H9 (cell line): Measurements from ENCODE around the gene RBM3. TPM values are rescaled to one million over a fixed set of nuclear protein-coding genes. Genes with fewer than 3 reads are reported as not detected.

Source experiments
- DNase-seq: peaks from one replicate; pipeline ENCODE4 v3.0.0-alpha.2; 2017
- H2AFZ ChIP-seq: one replicate; pipeline ENCODE4 v1.6.1; 2013; ENCODE audit warnings: mild to moderate bottlenecking, low read length, control low read depth, moderate library complexity
- H2AK5ac ChIP-seq: 2 replicates; pipeline ENCODE4 v1.6.1; 2013; ENCODE audit warnings: low read length, control low read depth, mixed read lengths; ENCODE audit not compliant: insufficient read length
- H2BK120ac ChIP-seq: one replicate; pipeline ENCODE4 v1.6.1; 2013; ENCODE audit warnings: low read depth, mild to moderate bottlenecking, low read length, control low read depth, inconsistent platforms; ENCODE audit not compliant: poor library complexity, severe bottlenecking
- H2BK12ac ChIP-seq: 2 replicates; pipeline ENCODE4 v1.6.1; 2013; ENCODE audit warnings: low read length, control low read depth, mixed read lengths, low read depth; ENCODE audit not compliant: insufficient read length
- H2BK15ac ChIP-seq: 2 replicates; pipeline ENCODE4 v1.6.1; 2013; ENCODE audit warnings: low read depth, low read length, control low read depth
- H2BK20ac ChIP-seq: one replicate; pipeline ENCODE4 v1.6.1; 2013; ENCODE audit warnings: low read depth, mild to moderate bottlenecking, low read length, control low read depth, inconsistent platforms; ENCODE audit not compliant: poor library complexity, severe bottlenecking
- H2BK5ac ChIP-seq: 2 replicates; pipeline ENCODE4 v1.6.1; 2013; ENCODE audit warnings: low read length, control low read depth, mixed read lengths; ENCODE audit not compliant: insufficient read length
- H3K14ac ChIP-seq: 2 replicates; pipeline ENCODE4 v1.6.1; 2013; ENCODE audit warnings: low read length, control low read depth; ENCODE audit not compliant: insufficient read depth
- H3K18ac ChIP-seq: 2 replicates; pipeline ENCODE4 v1.6.1; 2013; ENCODE audit warnings: low read depth, mild to moderate bottlenecking, mixed read lengths, low read length, control low read depth; ENCODE audit not compliant: insufficient read length
- H3K23ac ChIP-seq: 2 replicates; pipeline ENCODE4 v1.6.1; 2013; ENCODE audit warnings: low read length, control low read depth, mixed read lengths, low read depth; ENCODE audit not compliant: insufficient read length
- H3K23me2 ChIP-seq: 2 replicates; pipeline ENCODE4 v1.6.1; 2013; ENCODE audit warnings: low read depth, mild to moderate bottlenecking, mixed read lengths, low read length, control low read depth; ENCODE audit not compliant: insufficient read length, poor library complexity, severe bottlenecking
- H3K27ac ChIP-seq: 2 replicates; pipeline ENCODE4 v1.5.1; 2013; ENCODE audit warnings: low read length, control low read depth, mixed read lengths, low read depth; ENCODE audit not compliant: insufficient read length
- H3K27me3 ChIP-seq: 2 replicates; pipeline ENCODE4 v1.6.1; 2013; ENCODE audit warnings: low read length, control low read depth, inconsistent platforms; ENCODE audit not compliant: insufficient read depth
- H3K4ac ChIP-seq: 2 replicates; pipeline ENCODE4 v1.6.1; 2013; ENCODE audit warnings: low read depth, mild to moderate bottlenecking, control low read depth, inconsistent platforms, low read length, moderate library complexity
- H3K4me1 ChIP-seq: 2 replicates; pipeline ENCODE4 v1.6.1; 2013; ENCODE audit warnings: low read length, control low read depth, inconsistent platforms; ENCODE audit not compliant: insufficient read depth
- H3K4me2 ChIP-seq: 2 replicates; pipeline ENCODE4 v1.6.1; 2013; ENCODE audit warnings: low read length, control low read depth, mixed read lengths; ENCODE audit not compliant: insufficient read length, insufficient read depth
- H3K56ac ChIP-seq: 2 replicates; pipeline ENCODE4 v1.6.1; 2013; ENCODE audit warnings: low read depth, mild to moderate bottlenecking, mixed read lengths, low read length, control low read depth; ENCODE audit not compliant: insufficient read length
- H3K79me1 ChIP-seq: 2 replicates; pipeline ENCODE4 v1.6.1; 2013; ENCODE audit warnings: low read depth, mild to moderate bottlenecking, moderate library complexity, low read length, control low read depth, inconsistent platforms; ENCODE audit not compliant: insufficient read depth, poor library complexity, severe bottlenecking
- H3K79me2 ChIP-seq: 2 replicates; pipeline ENCODE4 v1.6.1; 2013; ENCODE audit warnings: low read length, control low read depth, inconsistent platforms; ENCODE audit not compliant: insufficient read depth
- H3K9ac ChIP-seq: 2 replicates; pipeline ENCODE4 v1.6.1; 2013; ENCODE audit warnings: low read length, control low read depth, mixed read lengths; ENCODE audit not compliant: insufficient read length; ENCODE audit errors: extremely low read depth
- H3K9me3 ChIP-seq: one replicate; pipeline ENCODE4 v1.6.1; 2013; ENCODE audit warnings: low read depth, low read length, inconsistent platforms; ENCODE audit not compliant: control insufficient read depth
- H3T11ph ChIP-seq: one replicate; pipeline ENCODE4 v1.6.1; 2013; ENCODE audit warnings: mild to moderate bottlenecking, low read length, control low read depth, inconsistent platforms
- H4K20me1 ChIP-seq: one replicate; pipeline ENCODE4 v1.6.1; 2013; ENCODE audit not compliant: control insufficient read depth, insufficient read length, insufficient read depth
- H4K5ac ChIP-seq: 2 replicates; pipeline ENCODE4 v1.6.1; 2013; ENCODE audit warnings: low read depth, mild to moderate bottlenecking, mixed read lengths, low read length, control low read depth; ENCODE audit not compliant: insufficient read length
- H4K8ac ChIP-seq: replicated peaks from 2 replicates; pipeline ENCODE4 v1.6.1; 2013; ENCODE audit warnings: low read length, control low read depth, mixed read lengths, low read depth; ENCODE audit not compliant: insufficient read length
- H4K91ac ChIP-seq: 2 replicates; pipeline ENCODE4 v1.6.1; 2013; ENCODE audit warnings: low read depth, mild to moderate bottlenecking, moderate library complexity, mixed read lengths, low read length, control low read depth; ENCODE audit not compliant: insufficient read length
- H3K27ac Mint-ChIP-seq, 3 experiments: 2 replicates in 2 of 3; 3 replicates in 1 of 3; pipeline ENCODE4 v1.8.0; 2020 to 2021; ENCODE audit warnings: mixed read lengths in 3 of 3, mild to moderate bottlenecking in 1 of 3, moderate library complexity in 1 of 3
- H3K27me3 Mint-ChIP-seq: 2 replicates; pipeline ENCODE4 v1.8.0; 2021; ENCODE audit warnings: low read depth, mild to moderate bottlenecking, moderate library complexity, mixed read lengths
- H3K36me3 Mint-ChIP-seq, 3 experiments: 2 replicates in 2 of 3; 3 replicates in 1 of 3; pipeline ENCODE4 v1.8.0; 2020 to 2021; ENCODE audit warnings: low read depth in 3 of 3, mixed read lengths in 3 of 3; ENCODE audit not compliant: insufficient read depth in 1 of 3
- H3K4me1 Mint-ChIP-seq, 2 experiments: 2 replicates each; pipeline ENCODE4 v1.8.0; 2020; ENCODE audit warnings: mixed read lengths in 2 of 2
- H3K4me3 Mint-ChIP-seq, 2 experiments: 2 replicates in 1 of 2; 3 replicates in 1 of 2; pipeline ENCODE4 v1.8.0; 2020 to 2021; ENCODE audit warnings: mild to moderate bottlenecking in 2 of 2, mixed read lengths in 2 of 2, moderate library complexity in 1 of 2
- H3K9me3 Mint-ChIP-seq, 2 experiments: 2 replicates in 1 of 2; 3 replicates in 1 of 2; pipeline ENCODE4 v1.8.0; 2020; ENCODE audit warnings: mild to moderate bottlenecking in 2 of 2, mixed read lengths in 2 of 2, moderate library complexity in 1 of 2
- WGBS: extraction: QIAGEN DNeasy Blood & Tissue Kit; methylation state at CpG from one replicate; pipeline ENCODE4 v1.1.7; 2013; ENCODE audit warnings: missing lambda C conversion rate, low lambda C conversion rate, mixed read lengths; ENCODE audit not compliant: insufficient read length; ENCODE audit errors: extremely low coverage; 5-methylcytosine and 5-hydroxymethylcytosine counted together
- total RNA-seq: library from RNA; stranded (reverse); gene quantifications from 2 replicates; pipeline ENCODE4 v1.2.1, GENCODE V29; 2021
- TF ChIP-seq, protein P1 (sequence below): fragments of 200-600 bp; sonication (generic); conservative IDR thresholded peaks from 3 replicates; pipeline ENCODE4 v1.8.0; 2021; ENCODE audit warnings: antibody characterized with exemption, mild to moderate bottlenecking

RBM3 gene
- total RNA-seq, 1 experiment from 2014 or later: 264 TPM

DNA sequence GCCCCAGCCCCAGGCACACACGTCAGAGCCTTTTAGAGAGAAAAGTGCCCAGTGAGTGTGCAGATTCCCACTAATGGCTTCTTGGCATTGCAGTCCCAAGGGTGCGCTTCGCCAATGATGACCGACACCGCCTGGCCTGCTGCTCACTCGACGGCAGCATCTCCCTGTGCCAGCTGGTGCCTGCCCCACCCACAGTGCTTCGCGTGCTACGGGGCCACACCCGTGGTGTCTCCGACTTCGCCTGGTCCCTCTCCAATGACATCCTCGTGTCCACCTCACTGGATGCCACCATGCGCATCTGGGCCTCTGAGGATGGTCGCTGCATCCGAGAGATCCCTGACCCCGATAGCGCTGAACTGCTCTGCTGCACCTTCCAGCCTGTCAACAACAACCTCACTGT, 25.9 kb downstream of the RBM3 start:
- Histone ChIP-seq H3K23ac (no peak overlapping the region), H3K4me2 (no peak overlapping the region), H2BK20ac (no peak overlapping the region), H2AK5ac (no peak overlapping the region), H3K79me1 (no peaks in the 10 kb centered on the region), H3K9ac (no peak overlapping the region), H2BK5ac (no peak overlapping the region), H4K91ac (no peak overlapping the region), H3K4ac (no peak overlapping the region), H2BK15ac (no peak overlapping the region), H3K4me1 (no peaks in the 10 kb centered on the region), H3T11ph (no peak overlapping the region), H2BK120ac (no peak overlapping the region), H4K8ac (no peak overlapping the region), H3K27me3 (no peaks in the 10 kb centered on the region), H3K9me3 (peaks cover 30% of the 10 kb centered on the region), H3K23me2 (no peaks in the 10 kb centered on the region), H3K14ac (no peak overlapping the region), H3K18ac (no peak overlapping the region), H4K20me1 (no peaks in the 10 kb centered on the region), H4K5ac (no peak overlapping the region), H3K27ac (no peak overlapping the region), H2AFZ (no peak overlapping the region), H3K56ac (no peak overlapping the region), H3K79me2 (no peaks in the 10 kb centered on the region), H2BK12ac (no peak overlapping the region)
- DNase-seq: no peak
- H3K4me3 Mint-ChIP-seq: no peak overlapping the region
- H3K9me3 Mint-ChIP-seq: peaks cover 60 to 69% of the 10 kb centered on the region in 2 experiments
- H3K27me3 Mint-ChIP-seq: no peaks in the 10 kb centered on the region; the same call in 1 of the 2 replicates
- H3K4me1 Mint-ChIP-seq: peaks cover 2 to 4% of the 10 kb centered on the region in 2 experiments; a peak in 3 of 4 replicates
- WGBS: no CpG with 5 or more reads among the region's 19 CpGs
- H3K36me3 Mint-ChIP-seq: peaks cover 13 to 37% (median 31%) of the 10 kb centered on the region in 3 experiments
- no peak overlapping the region for H3K27ac Mint-ChIP-seq
- TF ChIP-seq, protein P1, sequence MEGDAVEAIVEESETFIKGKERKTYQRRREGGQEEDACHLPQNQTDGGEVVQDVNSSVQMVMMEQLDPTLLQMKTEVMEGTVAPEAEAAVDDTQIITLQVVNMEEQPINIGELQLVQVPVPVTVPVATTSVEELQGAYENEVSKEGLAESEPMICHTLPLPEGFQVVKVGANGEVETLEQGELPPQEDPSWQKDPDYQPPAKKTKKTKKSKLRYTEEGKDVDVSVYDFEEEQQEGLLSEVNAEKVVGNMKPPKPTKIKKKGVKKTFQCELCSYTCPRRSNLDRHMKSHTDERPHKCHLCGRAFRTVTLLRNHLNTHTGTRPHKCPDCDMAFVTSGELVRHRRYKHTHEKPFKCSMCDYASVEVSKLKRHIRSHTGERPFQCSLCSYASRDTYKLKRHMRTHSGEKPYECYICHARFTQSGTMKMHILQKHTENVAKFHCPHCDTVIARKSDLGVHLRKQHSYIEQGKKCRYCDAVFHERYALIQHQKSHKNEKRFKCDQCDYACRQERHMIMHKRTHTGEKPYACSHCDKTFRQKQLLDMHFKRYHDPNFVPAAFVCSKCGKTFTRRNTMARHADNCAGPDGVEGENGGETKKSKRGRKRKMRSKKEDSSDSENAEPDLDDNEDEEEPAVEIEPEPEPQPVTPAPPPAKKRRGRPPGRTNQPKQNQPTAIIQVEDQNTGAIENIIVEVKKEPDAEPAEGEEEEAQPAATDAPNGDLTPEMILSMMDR: no peak
